Body of pancreas (tissue), 4 donors: ENCODE data around the gene NOVA1.

ENCODE experiments used
- CTCF ChIP-seq, 7 experiments: fragments of 450-650 bp in 4 of 7; fragments of 200-600 bp in 3 of 7; sonication (generic) in 3 of 7; IDR thresholded peaks; one replicate each; pipeline ENCODE4 v1.5.1; 2016 to 2019; ENCODE audit warnings: antibody characterized with exemption in 7 of 7
- POLR2A ChIP-seq, 3 donors: fragments of 450-650 bp; IDR thresholded peaks; one replicate each; pipeline ENCODE4 v1.6.1; 2016; ENCODE audit warnings: antibody characterized with exemption in 3 of 3, mild to moderate bottlenecking in 2 of 3

GRCh38 chr14:26528415-26529182 is 69.2 kb downstream of the NOVA1 start:
- TF ChIP-seq CTCF (IDR thresholded peaks at IDR 0.05): no peak
- no peak for TF ChIP-seq POLR2A (IDR thresholded peaks at IDR 0.05)
